Suppressor macrophage treated with lipopolysaccharide for 4 hours (primary cell): ENCODE data around the gene CNOT10.
A peak's percentile ranks its signal among the peaks of the same experiment; 100 is the strongest.
"Not testable (repeated sequence)": the region's sequence is repeated elsewhere in the genome, so short reads cannot be mapped to it uniquely, and the experiment has no call there.

ENCODE experiments used
- DNase-seq: peaks from one replicate; pipeline ENCODE4 v3.0.0-alpha.2; 2020

CNOT10 gene

GRCh38 chr3:32758375-32758753, 73.4 kb downstream of the CNOT10 start:
- peak; percentile 17 for DNase-seq

GRCh38 chr3:32759342-32759741, 74.4 kb downstream of the CNOT10 start:
- DNase-seq = no peak

GRCh38 chr3:32764481-32764880, 79.5 kb downstream of the CNOT10 start:
- DNase-seq = no peak

- peak; percentile 6 for DNase-seq
Measured at GRCh38 chr3:32778389-32778788, 93.4 kb downstream of the CNOT10 start.

GRCh38 chr3:32780071-32780734, 95.2 kb downstream of the CNOT10 start:
- DNase-seq = no peak

- peak; percentile 33 for DNase-seq
Measured at GRCh38 chr3:32780735-32781210, 95.8 kb downstream of the CNOT10 start.

- DNase-seq = peak; percentile 86
Measured at GRCh38 chr3:32781211-32781968, 96.4 kb downstream of the CNOT10 start.

- DNase-seq = not testable (repeated sequence)
Measured at GRCh38 chr3:32781969-32782270, 96.9 kb downstream of the CNOT10 start.

- no peak for DNase-seq
Measured at GRCh38 chr3:32782407-32782806, 97.4 kb downstream of the CNOT10 start.

- no peak for DNase-seq
Measured at GRCh38 chr3:32791833-32792232, 106.8 kb downstream of the CNOT10 start.

GRCh38 chr3:32794487-32795308, 109.7 kb downstream of the CNOT10 start:
- no peak for DNase-seq

GRCh38 chr3:32796384-32796950, 111.5 kb downstream of the CNOT10 start:
- not testable (repeated sequence) for DNase-seq

GRCh38 chr3:32797776-32798175, 112.8 kb downstream of the CNOT10 start:
- DNase-seq = no peak

GRCh38 chr3:32801440-32801839, 116.5 kb downstream of the CNOT10 start:
- DNase-seq = not testable (repeated sequence)

- peak; percentile 6 for DNase-seq
Measured at GRCh38 chr3:32813180-32813579, 128.2 kb downstream of the CNOT10 start.

GRCh38 chr3:32814361-32814760, 129.4 kb downstream of the CNOT10 start:
- peak; percentile 69 for DNase-seq

- DNase-seq = peak; percentile 5
Measured at GRCh38 chr3:32815841-32816438, 131.0 kb downstream of the CNOT10 start.

GRCh38 chr3:32816439-32817256, 131.7 kb downstream of the CNOT10 start:
- peak; percentile 24 for DNase-seq

GRCh38 chr3:32817257-32817557, 132.2 kb downstream of the CNOT10 start:
- no peak for DNase-seq

GRCh38 chr3:32817558-32818228, 132.7 kb downstream of the CNOT10 start, which contains the start of gene TRIM71:
TRIM71 (plus strand) TSS chr3:32817997; CDS start chr3:32818081, 84 bp downstream.
- peak; percentile 9 for DNase-seq

- peak; percentile 23 for DNase-seq
Measured at GRCh38 chr3:32818229-32818969, 133.4 kb downstream of the CNOT10 start.
